ENCODE data around the gene GASK1A. TPM values are rescaled to one million over a fixed set of nuclear protein-coding genes. Genes with fewer than 3 reads are reported as not detected.

Gene GASK1A
- total and polyA plus RNA-seq, 2 experiments from 2014 or later = 2.6 to 11.1 TPM

DNA sequence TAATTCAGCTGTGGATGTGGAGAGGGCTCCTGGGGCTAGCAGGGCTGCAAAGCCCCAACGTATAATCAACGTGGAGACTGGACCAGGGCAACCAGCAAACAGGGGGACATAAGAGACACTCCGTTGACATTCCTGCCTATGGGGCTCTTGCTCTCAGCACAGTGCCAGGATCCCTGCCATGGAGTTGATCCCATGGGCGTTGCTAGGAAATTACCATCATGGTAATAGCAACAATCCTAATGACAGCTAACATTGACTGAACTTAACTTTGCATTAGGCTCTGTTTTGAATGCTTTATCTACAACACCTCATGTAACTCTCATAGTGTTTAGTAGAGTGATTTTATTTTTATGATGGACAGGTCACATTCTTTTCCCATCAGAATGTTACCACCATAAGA lies 16.9 kb downstream of the GASK1A start:
- H4K20me1 ChIP-seq (replicated peaks; ENCODE audit: insufficient read depth) = 0 out of 2 replicates have a peak, but pooled peaks cover 3% of the 10 kb centered on the region
- H3K9me2 ChIP-seq (ENCODE audit: insufficient read depth) = no peaks in the 10 kb centered on the region
- H3K36me3 ChIP-seq (ENCODE audit: insufficient read depth) = no peaks in the 10 kb centered on the region
- H2AFZ ChIP-seq = no peak overlapping the region
- peaks cover 14% of the 10 kb centered on the region; the same call in 2 of the 3 replicates for H3K4me1 Mint-ChIP-seq
- H3K4me2 ChIP-seq = no peak overlapping the region
- no peaks in the 10 kb centered on the region for H3K36me3 Mint-ChIP-seq (ENCODE audit: low read depth)
- ATAC-seq (no peak), DNase-seq (ENCODE audit: low spot score) (no peak)
- peaks cover 10% of the 10 kb centered on the region; the same call in 1 of the 2 replicates for H3K4me1 ChIP-seq (ENCODE audit: insufficient read depth)
- no peaks in the 10 kb centered on the region for H3K79me2 ChIP-seq (replicated peaks; ENCODE audit: insufficient read depth)
- H3K27me3 ChIP-seq (ENCODE audit: insufficient read depth) = no peaks in the 10 kb centered on the region
- no peak for TF ChIP-seq NANOG (IDR thresholded peaks at IDR 0.05; ENCODE audit: borderline replicate concordance)
- TF ChIP-seq JUNB (IDR thresholded peaks at IDR 0.05; ENCODE audit: unreplicated experiment) = no peak
- TF ChIP-seq, protein P1, sequence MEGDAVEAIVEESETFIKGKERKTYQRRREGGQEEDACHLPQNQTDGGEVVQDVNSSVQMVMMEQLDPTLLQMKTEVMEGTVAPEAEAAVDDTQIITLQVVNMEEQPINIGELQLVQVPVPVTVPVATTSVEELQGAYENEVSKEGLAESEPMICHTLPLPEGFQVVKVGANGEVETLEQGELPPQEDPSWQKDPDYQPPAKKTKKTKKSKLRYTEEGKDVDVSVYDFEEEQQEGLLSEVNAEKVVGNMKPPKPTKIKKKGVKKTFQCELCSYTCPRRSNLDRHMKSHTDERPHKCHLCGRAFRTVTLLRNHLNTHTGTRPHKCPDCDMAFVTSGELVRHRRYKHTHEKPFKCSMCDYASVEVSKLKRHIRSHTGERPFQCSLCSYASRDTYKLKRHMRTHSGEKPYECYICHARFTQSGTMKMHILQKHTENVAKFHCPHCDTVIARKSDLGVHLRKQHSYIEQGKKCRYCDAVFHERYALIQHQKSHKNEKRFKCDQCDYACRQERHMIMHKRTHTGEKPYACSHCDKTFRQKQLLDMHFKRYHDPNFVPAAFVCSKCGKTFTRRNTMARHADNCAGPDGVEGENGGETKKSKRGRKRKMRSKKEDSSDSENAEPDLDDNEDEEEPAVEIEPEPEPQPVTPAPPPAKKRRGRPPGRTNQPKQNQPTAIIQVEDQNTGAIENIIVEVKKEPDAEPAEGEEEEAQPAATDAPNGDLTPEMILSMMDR (conservative IDR thresholded peaks at IDR 0.05; ENCODE audit: low read depth in 2 of 2) = no peak
- no peak for TF ChIP-seq ZNF331 (CRISPR knock-in tag; IDR thresholded peaks at IDR 0.05; ENCODE audit: low read depth)
- TF ChIP-seq EZH2 (IDR thresholded peaks at IDR 0.05; ENCODE audit: low read depth, unreplicated experiment) = no peak
- no peak for TF ChIP-seq STAT1 (IDR thresholded peaks at IDR 0.05; ENCODE audit: unreplicated experiment)
- TF ChIP-seq, protein P2, sequence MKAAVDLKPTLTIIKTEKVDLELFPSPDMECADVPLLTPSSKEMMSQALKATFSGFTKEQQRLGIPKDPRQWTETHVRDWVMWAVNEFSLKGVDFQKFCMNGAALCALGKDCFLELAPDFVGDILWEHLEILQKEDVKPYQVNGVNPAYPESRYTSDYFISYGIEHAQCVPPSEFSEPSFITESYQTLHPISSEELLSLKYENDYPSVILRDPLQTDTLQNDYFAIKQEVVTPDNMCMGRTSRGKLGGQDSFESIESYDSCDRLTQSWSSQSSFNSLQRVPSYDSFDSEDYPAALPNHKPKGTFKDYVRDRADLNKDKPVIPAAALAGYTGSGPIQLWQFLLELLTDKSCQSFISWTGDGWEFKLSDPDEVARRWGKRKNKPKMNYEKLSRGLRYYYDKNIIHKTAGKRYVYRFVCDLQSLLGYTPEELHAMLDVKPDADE (IDR thresholded peaks at IDR 0.05) = no peak
- TF ChIP-seq, protein P3, sequence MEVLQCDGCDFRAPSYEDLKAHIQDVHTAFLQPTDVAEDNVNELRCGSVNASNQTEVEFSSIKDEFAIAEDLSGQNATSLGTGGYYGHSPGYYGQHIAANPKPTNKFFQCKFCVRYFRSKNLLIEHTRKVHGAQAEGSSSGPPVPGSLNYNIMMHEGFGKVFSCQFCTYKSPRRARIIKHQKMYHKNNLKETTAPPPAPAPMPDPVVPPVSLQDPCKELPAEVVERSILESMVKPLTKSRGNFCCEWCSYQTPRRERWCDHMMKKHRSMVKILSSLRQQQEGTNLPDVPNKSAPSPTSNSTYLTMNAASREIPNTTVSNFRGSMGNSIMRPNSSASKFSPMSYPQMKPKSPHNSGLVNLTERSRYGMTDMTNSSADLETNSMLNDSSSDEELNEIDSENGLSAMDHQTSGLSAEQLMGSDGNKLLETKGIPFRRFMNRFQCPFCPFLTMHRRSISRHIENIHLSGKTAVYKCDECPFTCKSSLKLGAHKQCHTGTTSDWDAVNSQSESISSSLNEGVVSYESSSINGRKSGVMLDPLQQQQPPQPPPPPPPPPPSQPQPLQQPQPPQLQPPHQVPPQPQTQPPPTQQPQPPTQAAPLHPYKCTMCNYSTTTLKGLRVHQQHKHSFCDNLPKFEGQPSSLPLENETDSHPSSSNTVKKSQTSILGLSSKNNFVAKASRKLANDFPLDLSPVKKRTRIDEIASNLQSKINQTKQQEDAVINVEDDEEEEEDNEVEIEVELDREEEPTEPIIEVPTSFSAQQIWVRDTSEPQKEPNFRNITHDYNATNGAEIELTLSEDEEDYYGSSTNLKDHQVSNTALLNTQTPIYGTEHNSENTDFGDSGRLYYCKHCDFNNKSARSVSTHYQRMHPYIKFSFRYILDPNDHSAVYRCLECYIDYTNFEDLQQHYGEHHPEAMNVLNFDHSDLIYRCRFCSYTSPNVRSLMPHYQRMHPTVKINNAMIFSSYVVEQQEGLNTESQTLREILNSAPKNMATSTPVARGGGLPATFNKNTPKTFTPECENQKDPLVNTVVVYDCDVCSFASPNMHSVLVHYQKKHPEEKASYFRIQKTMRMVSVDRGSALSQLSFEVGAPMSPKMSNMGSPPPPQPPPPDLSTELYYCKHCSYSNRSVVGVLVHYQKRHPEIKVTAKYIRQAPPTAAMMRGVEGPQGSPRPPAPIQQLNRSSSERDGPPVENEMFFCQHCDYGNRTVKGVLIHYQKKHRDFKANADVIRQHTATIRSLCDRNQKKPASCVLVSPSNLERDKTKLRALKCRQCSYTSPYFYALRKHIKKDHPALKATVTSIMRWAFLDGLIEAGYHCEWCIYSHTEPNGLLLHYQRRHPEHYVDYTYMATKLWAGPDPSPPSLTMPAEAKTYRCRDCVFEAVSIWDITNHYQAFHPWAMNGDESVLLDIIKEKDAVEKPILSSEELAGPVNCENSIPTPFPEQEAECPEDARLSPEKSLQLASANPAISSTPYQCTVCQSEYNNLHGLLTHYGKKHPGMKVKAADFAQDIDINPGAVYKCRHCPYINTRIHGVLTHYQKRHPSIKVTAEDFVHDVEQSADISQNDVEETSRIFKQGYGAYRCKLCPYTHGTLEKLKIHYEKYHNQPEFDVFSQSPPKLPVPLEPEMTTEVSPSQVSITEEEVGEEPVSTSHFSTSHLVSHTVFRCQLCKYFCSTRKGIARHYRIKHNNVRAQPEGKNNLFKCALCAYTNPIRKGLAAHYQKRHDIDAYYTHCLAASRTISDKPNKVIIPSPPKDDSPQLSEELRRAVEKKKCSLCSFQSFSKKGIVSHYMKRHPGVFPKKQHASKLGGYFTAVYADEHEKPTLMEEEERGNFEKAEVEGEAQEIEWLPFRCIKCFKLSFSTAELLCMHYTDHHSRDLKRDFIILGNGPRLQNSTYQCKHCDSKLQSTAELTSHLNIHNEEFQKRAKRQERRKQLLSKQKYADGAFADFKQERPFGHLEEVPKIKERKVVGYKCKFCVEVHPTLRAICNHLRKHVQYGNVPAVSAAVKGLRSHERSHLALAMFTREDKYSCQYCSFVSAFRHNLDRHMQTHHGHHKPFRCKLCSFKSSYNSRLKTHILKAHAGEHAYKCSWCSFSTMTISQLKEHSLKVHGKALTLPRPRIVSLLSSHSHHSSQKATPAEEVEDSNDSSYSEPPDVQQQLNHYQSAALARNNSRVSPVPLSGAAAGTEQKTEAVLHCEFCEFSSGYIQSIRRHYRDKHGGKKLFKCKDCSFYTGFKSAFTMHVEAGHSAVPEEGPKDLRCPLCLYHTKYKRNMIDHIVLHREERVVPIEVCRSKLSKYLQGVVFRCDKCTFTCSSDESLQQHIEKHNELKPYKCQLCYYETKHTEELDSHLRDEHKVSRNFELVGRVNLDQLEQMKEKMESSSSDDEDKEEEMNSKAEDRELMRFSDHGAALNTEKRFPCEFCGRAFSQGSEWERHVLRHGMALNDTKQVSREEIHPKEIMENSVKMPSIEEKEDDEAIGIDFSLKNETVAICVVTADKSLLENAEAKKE (CRISPR knock-in tag; IDR thresholded peaks at IDR 0.05) = no peak
- TF ChIP-seq CREB1 (CRISPR knock-in tag; IDR thresholded peaks at IDR 0.05; ENCODE audit: low read depth) = no peak
- TF ChIP-seq EZH2phosphoT487 (IDR thresholded peaks at IDR 0.05; ENCODE audit: unreplicated experiment) = no peak
- no peak for TF ChIP-seq POLR2AphosphoS5 (IDR thresholded peaks at IDR 0.05; ENCODE audit: low read depth)
- no peaks in the 10 kb centered on the region for H3K27me3 Mint-ChIP-seq (ENCODE audit: insufficient read depth, low read depth, poor library complexity)
- no peak overlapping the region for H3K27ac Mint-ChIP-seq
- H3K4me3 ChIP-seq = no peak overlapping the region
- H3K9me3 Mint-ChIP-seq = no peaks in the 10 kb centered on the region
- no peak overlapping the region for H3K27ac ChIP-seq (ENCODE audit: low read depth)
- H3F3A ChIP-seq (replicated peaks; ENCODE audit: low read depth) = no peaks in the 10 kb centered on the region
- no peak overlapping the region for H3K4me3 Mint-ChIP-seq

Measured in GM23338 (cell line).